PC-9 (cell line): ENCODE results near the gene C2CD2. TPM values are rescaled to one million over a fixed set of nuclear protein-coding genes. Genes with fewer than 3 reads are reported as not detected.

ENCODE experiments used
- BruUV-seq: library from RNA; stranded (reverse); fragments of 400-500 nt; replicated peaks from 2 replicates; lab custom pipeline; 2021; lab: Mats Ljungman, UMichigan
- CTCF ChIA-PET: fragments of 300-600 bp; sonication (Branson Sonifier 250); formaldehyde crosslinking; loops from one replicate; lab custom pipeline; 2022; ENCODE audit warnings: antibody characterized with exemption; lab: Charles Lee
- POLR2A ChIA-PET: fragments of 300-600 bp; sonication (Branson Sonifier 250); formaldehyde crosslinking; loops from one replicate; lab custom pipeline; 2022; ENCODE audit warnings: antibody characterized with exemption; ENCODE audit not compliant: unreplicated experiment; lab: Charles Lee
- DNase-seq, 2 experiments: peaks; one replicate each; pipeline versions ENCODE4 v3.0.0 to v3.0.0-alpha.2; 2015 to 2022; ENCODE audit warnings: mixed read lengths in 1 of 2
- H2AFZ ChIP-seq: fragments of 200-600 bp; sonication (generic); 2 replicates; pipeline ENCODE4 v1.8.1; 2017; ENCODE audit warnings: antibody characterized with exemption
- H3F3A ChIP-seq: fragments of 200-600 bp; sonication (generic); 2 replicates; pipeline ENCODE4 v1.8.1; 2017; ENCODE audit warnings: antibody characterized with exemption, mild to moderate bottlenecking, low read depth; ENCODE audit not compliant: insufficient read depth
- H3K27ac ChIP-seq: fragments of 200-600 bp; sonication (generic); 2 replicates; pipeline ENCODE4 v1.6.1; 2016; ENCODE audit warnings: mixed run types
- H3K27me3 ChIP-seq: fragments of 200-600 bp; sonication (generic); 2 replicates; pipeline ENCODE4 v1.6.1; 2016; ENCODE audit warnings: low read depth, mixed run types; ENCODE audit not compliant: insufficient read depth
- H3K36me3 ChIP-seq: fragments of 200-600 bp; sonication (generic); 2 replicates; pipeline ENCODE4 v1.6.1; 2016; ENCODE audit warnings: low read depth, mixed run types
- H3K4me1 ChIP-seq: fragments of 200-600 bp; sonication (generic); replicated peaks from 2 replicates; pipeline ENCODE4 v1.6.1; 2016; ENCODE audit warnings: mixed run types; ENCODE audit not compliant: insufficient read depth
- H3K4me2 ChIP-seq: fragments of 200-600 bp; sonication (generic); 2 replicates; pipeline ENCODE4 v1.6.1; 2017; ENCODE audit warnings: mixed run types
- H3K4me3 ChIP-seq: fragments of 200-600 bp; sonication (generic); 2 replicates; pipeline ENCODE4 v1.6.1; 2016; ENCODE audit warnings: mixed run types
- H3K79me2 ChIP-seq: fragments of 200-600 bp; sonication (generic); 2 replicates; pipeline ENCODE4 v1.6.1; 2017; ENCODE audit warnings: low read depth, mixed run types
- H3K9me2 ChIP-seq: fragments of 200-600 bp; sonication (generic); 2 replicates; pipeline ENCODE4 v1.8.1; 2017; ENCODE audit warnings: mild to moderate bottlenecking; ENCODE audit not compliant: insufficient read depth
- H3K9me3 ChIP-seq: fragments of 200-600 bp; sonication (generic); 2 replicates; pipeline ENCODE4 v1.8.1; 2016; ENCODE audit warnings: low read depth; ENCODE audit not compliant: insufficient read depth
- H4K20me1 ChIP-seq: fragments of 200-600 bp; sonication (generic); 2 replicates; pipeline ENCODE4 v1.8.1; 2017; ENCODE audit not compliant: insufficient read depth
- EZH2 ChIP-seq: fragments of 200-600 bp; sonication (generic); IDR thresholded peaks from 2 replicates; pipeline ENCODE4 v1.8.0; 2017; ENCODE audit warnings: antibody characterized with exemption, low read depth
- intact Hi-C: fragments of 100-400 bp; cut with micrococcal nuclease; formaldehyde crosslinking; loops from one replicate; pipeline ENCODE4 v1.10.0; 2022; ENCODE audit not compliant: unreplicated experiment
- total RNA-seq: library from RNA; stranded (reverse); gene quantifications from 2 replicates; pipeline ENCODE4 v1.2.3, GENCODE V29; 2021
- TF ChIP-seq, protein P1 (sequence below): fragments of 200-600 bp; sonication (generic); conservative IDR thresholded peaks from 2 replicates; pipeline ENCODE4 v1.6.1; 2017; ENCODE audit warnings: mixed run types, antibody characterized with exemption, mild to moderate bottlenecking, moderate library complexity

C2CD2 gene
- total RNA-seq, 1 experiment from 2014 or later, result 26.8 TPM

DNA sequence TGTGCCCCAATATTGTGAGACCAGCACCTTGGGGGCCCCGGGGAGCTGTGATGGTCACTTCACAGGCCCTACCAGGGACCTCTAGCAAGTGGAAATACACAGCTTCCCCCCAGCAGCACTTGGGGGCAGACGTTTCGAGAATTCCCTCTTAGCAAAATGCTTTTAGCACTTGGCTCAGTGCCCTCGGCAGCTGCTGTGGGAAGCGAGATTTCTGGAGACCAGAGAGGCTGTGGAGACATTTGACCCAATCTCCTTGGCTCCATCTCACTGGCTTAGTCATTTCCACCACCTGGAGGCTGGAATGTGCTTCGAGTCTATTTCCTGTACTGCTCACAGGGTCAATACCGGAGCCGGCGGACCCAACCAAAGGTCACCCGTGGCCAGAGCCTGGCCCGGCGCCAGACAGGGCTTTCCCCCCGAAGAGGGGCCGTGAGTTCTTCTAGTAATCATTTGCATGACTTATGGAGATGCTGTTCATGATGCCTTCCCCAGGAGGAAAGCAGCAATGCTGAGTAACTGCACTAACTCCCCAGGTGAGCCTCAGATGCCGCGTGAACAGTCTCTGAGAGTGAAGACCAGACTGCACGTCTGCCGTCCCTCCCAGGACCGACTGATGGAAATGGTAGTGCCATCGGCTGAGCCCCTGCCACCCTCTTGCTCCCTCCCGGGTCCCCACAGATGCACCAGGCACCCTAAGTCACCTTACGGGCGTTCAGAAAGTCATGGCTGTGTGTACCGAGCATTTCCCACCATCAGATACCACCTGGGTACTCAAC is 4.4 kb upstream of the C2CD2 start:
- Histone ChIP-seq H3K4me3 (no peak overlapping the region), H3K9me3 (no peaks in the 10 kb centered on the region), H3K4me2 (peak overlapping the region; percentile 66), H2AFZ (no peak overlapping the region), H3K4me1 (peaks cover 54% of the 10 kb centered on the region), H3K9me2 (no peaks in the 10 kb centered on the region), H3F3A (peaks cover 38% of the 10 kb centered on the region), H3K79me2 (peaks cover under 1% of the 10 kb centered on the region), H3K36me3 (no peaks in the 10 kb centered on the region), H4K20me1 (no peaks in the 10 kb centered on the region), H3K27ac (peak overlapping the region; percentile 86), H3K27me3 (no peaks in the 10 kb centered on the region)
- CTCF ChIA-PET, result no interaction called here
- POLR2A ChIA-PET, result interaction anchor here (0.6 kb wide), 1 partner anchor 128 kb away, joined by 4 read pairs; no protein-coding TSS in a partner anchor
- TF ChIP-seq, protein P1, sequence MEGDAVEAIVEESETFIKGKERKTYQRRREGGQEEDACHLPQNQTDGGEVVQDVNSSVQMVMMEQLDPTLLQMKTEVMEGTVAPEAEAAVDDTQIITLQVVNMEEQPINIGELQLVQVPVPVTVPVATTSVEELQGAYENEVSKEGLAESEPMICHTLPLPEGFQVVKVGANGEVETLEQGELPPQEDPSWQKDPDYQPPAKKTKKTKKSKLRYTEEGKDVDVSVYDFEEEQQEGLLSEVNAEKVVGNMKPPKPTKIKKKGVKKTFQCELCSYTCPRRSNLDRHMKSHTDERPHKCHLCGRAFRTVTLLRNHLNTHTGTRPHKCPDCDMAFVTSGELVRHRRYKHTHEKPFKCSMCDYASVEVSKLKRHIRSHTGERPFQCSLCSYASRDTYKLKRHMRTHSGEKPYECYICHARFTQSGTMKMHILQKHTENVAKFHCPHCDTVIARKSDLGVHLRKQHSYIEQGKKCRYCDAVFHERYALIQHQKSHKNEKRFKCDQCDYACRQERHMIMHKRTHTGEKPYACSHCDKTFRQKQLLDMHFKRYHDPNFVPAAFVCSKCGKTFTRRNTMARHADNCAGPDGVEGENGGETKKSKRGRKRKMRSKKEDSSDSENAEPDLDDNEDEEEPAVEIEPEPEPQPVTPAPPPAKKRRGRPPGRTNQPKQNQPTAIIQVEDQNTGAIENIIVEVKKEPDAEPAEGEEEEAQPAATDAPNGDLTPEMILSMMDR, result peak; percentile 55; the same call in 1 of the 2 replicates
- TF ChIP-seq EZH2, result no peak
- DNase-seq, result peak; percentile 85 to 93
- BruUV-seq, result no TSS peak
- intact Hi-C loops, result loop anchor here (2.0 to 5.0 kb wide), 5 partner anchors 45 to 346 kb away; no protein-coding TSS in a partner anchor

DNA sequence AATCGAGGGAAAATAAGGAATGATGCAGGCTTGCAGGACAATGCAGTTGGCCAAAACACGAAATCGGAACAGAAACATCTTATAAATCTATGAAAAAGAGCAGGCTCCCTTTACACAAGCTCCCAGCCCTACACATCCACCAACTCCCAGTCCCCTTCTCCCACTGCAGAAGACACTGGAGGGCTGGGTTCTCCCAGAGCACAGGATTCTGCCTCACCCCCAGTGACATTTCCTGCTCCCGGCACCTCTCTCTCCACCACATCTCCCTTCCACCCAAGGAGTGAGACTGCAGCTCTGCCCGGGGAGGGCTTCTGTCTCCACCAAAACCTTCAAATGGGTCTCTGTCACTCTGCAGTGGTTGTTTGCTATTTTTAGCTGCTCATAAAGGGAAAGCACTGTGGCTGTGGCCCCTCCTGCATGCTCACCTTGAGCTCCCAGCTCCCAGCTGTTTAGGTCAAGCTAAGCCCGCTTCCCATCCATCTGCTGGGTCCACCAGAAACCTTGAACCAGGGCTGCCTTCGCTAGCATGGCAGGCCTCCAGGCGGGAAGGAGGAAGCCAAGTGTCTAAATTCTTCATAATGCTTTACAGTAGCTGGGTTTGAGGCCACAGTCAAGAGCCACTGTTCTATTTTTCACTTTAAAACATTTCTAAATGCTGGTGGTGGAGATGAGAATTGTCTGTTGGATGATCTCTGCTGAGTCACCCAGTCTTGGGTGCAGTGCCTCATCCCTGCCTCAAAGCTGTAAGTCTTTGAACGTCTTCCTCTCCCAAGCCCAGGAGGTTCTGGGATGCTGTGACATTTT is 3.3 kb upstream of the C2CD2 start:
- Histone ChIP-seq H3K79me2 (peaks cover 11% of the 10 kb centered on the region), H3F3A (peaks cover 38% of the 10 kb centered on the region), H4K20me1 (no peaks in the 10 kb centered on the region), H3K9me2 (no peaks in the 10 kb centered on the region), H2AFZ (no peak overlapping the region), H3K4me1 (peaks cover 60% of the 10 kb centered on the region), H3K36me3 (no peaks in the 10 kb centered on the region), H3K4me2 (peak overlapping the region; percentile 66), H3K4me3 (no peak overlapping the region), H3K27me3 (no peaks in the 10 kb centered on the region), H3K9me3 (no peaks in the 10 kb centered on the region), H3K27ac (peak overlapping the region; percentile 86)
- TF ChIP-seq, protein P1, result no peak
- no peak for TF ChIP-seq EZH2
- intact Hi-C loops, result loop anchor here (1.0 to 5.0 kb wide), 4 partner anchors 65 to 345 kb away; no protein-coding TSS in a partner anchor
- no TSS peak for BruUV-seq
- ChIA-PET POLR2A (interaction anchor here (0.6 kb wide), 1 partner anchor 129 kb away, joined by 4 read pairs; no protein-coding TSS in a partner anchor), CTCF (no interaction called here)
- DNase-seq, result peak in 1 of 2 experiments; percentile 46

DNA sequence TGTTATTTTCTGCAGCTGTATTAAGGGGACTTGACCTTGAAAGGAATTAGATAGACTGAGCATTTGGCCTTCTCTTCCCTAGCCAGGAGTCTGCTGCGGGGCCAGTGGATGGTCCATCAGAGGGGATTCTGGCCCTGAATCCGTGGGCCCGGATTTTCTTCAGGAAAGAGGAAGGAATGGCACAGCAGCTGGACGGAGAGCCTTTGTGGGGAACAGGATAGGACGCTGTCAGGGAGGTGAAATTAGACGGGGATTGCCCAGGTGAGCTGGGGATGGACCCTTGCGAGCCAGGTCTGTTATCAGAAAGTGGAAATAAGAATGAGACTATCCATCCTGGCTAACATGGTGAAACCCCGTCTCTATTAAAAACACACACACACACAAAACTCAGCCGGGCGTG is 1.7 kb upstream of the C2CD2 start:
- Histone ChIP-seq H3K4me2 (no peak overlapping the region), H3K9me3 (no peaks in the 10 kb centered on the region), H3K79me2 (peaks cover 27% of the 10 kb centered on the region), H3K36me3 (no peaks in the 10 kb centered on the region), H3K9me2 (no peaks in the 10 kb centered on the region), H3K4me1 (peaks cover 69% of the 10 kb centered on the region), H3K4me3 (no peak overlapping the region), H4K20me1 (no peaks in the 10 kb centered on the region), H3K27ac (0 out of 2 replicates have a peak overlapping the region, but pooled peaks have one; percentile 23), H2AFZ (no peak overlapping the region), H3K27me3 (no peaks in the 10 kb centered on the region), H3F3A (peaks cover 38% of the 10 kb centered on the region)
- ChIA-PET POLR2A (no interaction called here), CTCF (no interaction called here)
- intact Hi-C loops, result loop anchor here (5.0 kb wide), 3 partner anchors 63 to 343 kb away; no protein-coding TSS in a partner anchor
- BruUV-seq, result no TSS peak
- DNase-seq, result no peak
- TF ChIP-seq EZH2, result no peak
- TF ChIP-seq, protein P1, result no peak
